NB4 (cell line): ENCODE data around the gene ARL14.

Experiments used
- POLR2A ChIP-seq: IDR thresholded peaks from 2 replicates; pipeline ENCODE4 v1.6.1; 2011; ENCODE audit warnings: mild to moderate bottlenecking; ENCODE audit not compliant: insufficient read length; ENCODE audit errors: extremely low read depth
- TF ChIP-seq, protein P1 (sequence below): IDR thresholded peaks from one replicate; pipeline ENCODE4 v1.5.1; 2012; ENCODE audit warnings: low read depth, low read length

DNA sequence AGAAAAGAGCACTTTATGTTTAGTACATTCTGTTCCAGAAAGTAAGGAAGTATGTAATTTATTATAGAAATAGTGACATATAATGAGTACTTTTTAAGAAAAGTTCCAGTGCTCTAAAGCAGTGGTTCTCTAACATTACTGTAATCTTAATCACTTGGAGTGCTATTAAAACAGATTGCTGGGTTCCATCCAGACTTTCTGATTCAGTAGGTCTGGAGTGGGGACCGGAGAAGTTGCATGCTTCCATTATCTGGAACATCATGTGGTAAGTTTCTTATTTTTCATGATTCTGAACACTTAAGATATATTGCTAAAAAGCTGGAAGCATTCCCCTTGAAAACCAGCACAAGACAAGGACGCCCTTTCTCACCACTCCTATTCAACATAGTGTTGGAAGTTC lies 47.5 kb upstream of the ARL14 start:
- TF ChIP-seq POLR2A = no peak
- TF ChIP-seq, protein P1, sequence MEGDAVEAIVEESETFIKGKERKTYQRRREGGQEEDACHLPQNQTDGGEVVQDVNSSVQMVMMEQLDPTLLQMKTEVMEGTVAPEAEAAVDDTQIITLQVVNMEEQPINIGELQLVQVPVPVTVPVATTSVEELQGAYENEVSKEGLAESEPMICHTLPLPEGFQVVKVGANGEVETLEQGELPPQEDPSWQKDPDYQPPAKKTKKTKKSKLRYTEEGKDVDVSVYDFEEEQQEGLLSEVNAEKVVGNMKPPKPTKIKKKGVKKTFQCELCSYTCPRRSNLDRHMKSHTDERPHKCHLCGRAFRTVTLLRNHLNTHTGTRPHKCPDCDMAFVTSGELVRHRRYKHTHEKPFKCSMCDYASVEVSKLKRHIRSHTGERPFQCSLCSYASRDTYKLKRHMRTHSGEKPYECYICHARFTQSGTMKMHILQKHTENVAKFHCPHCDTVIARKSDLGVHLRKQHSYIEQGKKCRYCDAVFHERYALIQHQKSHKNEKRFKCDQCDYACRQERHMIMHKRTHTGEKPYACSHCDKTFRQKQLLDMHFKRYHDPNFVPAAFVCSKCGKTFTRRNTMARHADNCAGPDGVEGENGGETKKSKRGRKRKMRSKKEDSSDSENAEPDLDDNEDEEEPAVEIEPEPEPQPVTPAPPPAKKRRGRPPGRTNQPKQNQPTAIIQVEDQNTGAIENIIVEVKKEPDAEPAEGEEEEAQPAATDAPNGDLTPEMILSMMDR = no peak
